ENCODE results near the gene ARMC9. TPM values are rescaled to one million over a fixed set of nuclear protein-coding genes. Genes with fewer than 3 reads are reported as not detected.

Gene ARMC9
- total RNA-seq, 8 experiments from 2014 or later: 7.2 to 22.6 (median 18.3) TPM

GRCh38 chr2:231199219-231199618 is 788 bp downstream of the ARMC9 start:
- 0 to 83% (median 27%) methylated on average over 1 to 4 of the region's 5 CpGs; no CpG with 5 or more reads in 1 of the 10 experiments for whole genome bisulfite sequencing, 10 experiments
- in situ Hi-C loops (cut with MboI; ENCODE audit: low pct_unique_long_range_greater_than_20kb in 2 of 9, low sequenced_read_pairs in 9 of 9, unreplicated experiment in 9 of 9): loop anchor here in 1 of 9 experiments (10.0 kb wide), 1 partner anchor 94 kb away; no protein-coding TSS in a partner anchor
- Histone ChIP-seq H3K27ac (no peak overlapping the region), H3K4me3 (peak overlapping the region; percentile 63 to 92 (median 79)), H3K4me1 (replicated peaks in 1 of 2) (peaks cover 10 to 11% of the 10 kb centered on the region in 2 donors)
- ATAC-seq (replicated peaks in 6 of 8): peak in 1 of 8 experiments; percentile 1

DNA sequence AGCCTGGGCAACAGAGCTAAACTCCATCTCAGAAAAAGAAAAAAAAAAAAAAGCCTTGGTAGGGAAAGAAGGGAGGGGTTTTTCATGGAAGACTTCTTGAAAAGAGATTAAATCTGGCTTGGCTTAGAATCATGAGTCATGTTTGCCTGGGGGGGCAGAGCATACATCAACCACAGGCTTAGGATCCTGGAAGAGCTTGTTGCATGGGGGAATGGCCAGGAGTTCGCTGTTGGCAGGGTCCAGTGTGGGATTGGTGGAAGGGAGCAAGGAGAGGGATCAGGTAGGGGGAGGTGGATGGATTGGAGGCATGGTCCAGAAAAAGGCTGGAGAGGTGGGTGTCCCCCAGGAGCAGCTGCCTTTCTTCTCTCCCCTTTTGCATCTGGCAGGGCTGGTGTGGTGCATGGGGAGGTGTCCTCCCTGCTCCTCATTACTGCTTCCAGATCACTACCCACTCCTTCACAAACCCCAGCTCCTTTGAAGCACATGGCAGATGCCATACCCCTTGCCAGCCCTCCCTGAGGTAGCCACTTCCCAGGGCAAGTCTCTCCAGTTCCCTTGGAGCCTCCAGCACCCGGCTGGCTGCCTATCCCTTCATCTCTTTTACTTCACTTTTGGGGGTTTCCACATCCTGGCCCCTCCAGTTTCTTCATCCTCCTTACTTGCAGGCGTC is 2.5 kb downstream of the ARMC9 start:
- in situ Hi-C loops (cut with MboI; ENCODE audit: low pct_unique_long_range_greater_than_20kb in 2 of 9, low sequenced_read_pairs in 9 of 9, unreplicated experiment in 9 of 9): no loop called here
- Histone ChIP-seq H3K4me3 (no peak overlapping the region), H3K4me1 (replicated peaks in 1 of 2) (peaks cover 10 to 11% of the 10 kb centered on the region in 2 donors), H3K27ac (no peak overlapping the region)
- ATAC-seq (replicated peaks in 6 of 8): peak in 3 of 8 experiments; percentile 39 to 55 (median 44)
- 60 to 100% (median 94%) methylated on average over 1 to 3 of the region's 3 CpGs; no CpG with 5 or more reads in 2 of the 10 experiments for WGBS, 10 experiments

GRCh38 chr2:231201475-231201814 is 3.0 kb downstream of the ARMC9 start:
- ATAC-seq (replicated peaks in 6 of 8): no peak
- H3K4me1 ChIP-seq (replicated peaks in 1 of 2): peaks cover 10 to 11% of the 10 kb centered on the region in 2 donors
- H3K4me3 ChIP-seq: no peak overlapping the region
- in situ Hi-C loops (cut with MboI; ENCODE audit: low pct_unique_long_range_greater_than_20kb in 2 of 9, low sequenced_read_pairs in 9 of 9, unreplicated experiment in 9 of 9): no loop called here
- WGBS, 10 experiments: 25 to 100% (median 75%) methylated on average over 1 to 4 of the region's 4 CpGs; no CpG with 5 or more reads in 4 of the 10 experiments
- H3K27ac ChIP-seq: no peak overlapping the region

DNA sequence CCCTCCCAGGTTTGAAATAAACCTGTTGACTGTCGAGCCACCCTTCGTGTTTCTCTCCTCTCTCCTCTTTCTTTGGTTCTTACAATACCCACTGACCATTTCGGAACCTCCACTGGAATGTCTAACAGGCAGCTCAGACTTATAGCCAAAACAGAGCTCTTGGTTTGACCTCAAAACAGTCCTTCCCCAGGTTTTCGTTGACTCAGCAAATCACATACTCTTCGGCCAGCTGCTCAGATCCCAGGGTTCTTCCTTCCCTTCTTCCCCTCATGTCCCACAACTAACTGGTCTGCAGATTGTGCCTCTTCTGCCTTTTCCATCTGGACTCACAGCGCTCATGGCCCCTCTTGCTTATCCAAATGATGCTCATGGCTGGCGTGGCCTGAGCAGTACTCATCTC is 4.7 kb downstream of the ARMC9 start:
- in situ Hi-C loops (cut with MboI; ENCODE audit: low pct_unique_long_range_greater_than_20kb in 2 of 9, low sequenced_read_pairs in 9 of 9, unreplicated experiment in 9 of 9): no loop called here
- 80 to 100% (median 96%) methylated on average over 2 to 7 of the region's 7 CpGs; no CpG with 5 or more reads in 4 of the 10 experiments for WGBS, 10 experiments
- no peak for ATAC-seq (replicated peaks in 6 of 8)

GRCh38 chr2:231204146-231204545 is 5.7 kb downstream of the ARMC9 start:
- in situ Hi-C loops (cut with MboI; ENCODE audit: low pct_unique_long_range_greater_than_20kb in 2 of 9, low sequenced_read_pairs in 9 of 9, unreplicated experiment in 9 of 9): no loop called here
- no peak for ATAC-seq (replicated peaks in 6 of 8)
- 93 to 100% (median 100%) methylated on average over 1 to 2 of the region's 3 CpGs; no CpG with 5 or more reads in 4 of the 10 experiments for WGBS, 10 experiments
- no peak overlapping the region for H3K27ac ChIP-seq
- H3K4me1 ChIP-seq (replicated peaks in 1 of 2): peaks cover 6 to 8% of the 10 kb centered on the region in 2 donors
- no peak overlapping the region for H3K4me3 ChIP-seq

More for the DNA sequence above, 4.7 kb downstream of the ARMC9 start:
- Histone ChIP-seq H3K27ac (no peak overlapping the region), H3K4me3 (no peak overlapping the region), H3K4me1 (replicated peaks in 1 of 2) (peaks cover 6 to 8% of the 10 kb centered on the region in 2 donors)

- Histone ChIP-seq H3K27ac (no peak overlapping the region), H3K4me1 (replicated peaks in 1 of 2) (peaks cover 2 to 3% of the 10 kb centered on the region in 2 donors), H3K4me3 (no peak overlapping the region)
- no peak for ATAC-seq (replicated peaks in 6 of 8)
- WGBS, 10 experiments: 80 to 100% (median 100%) methylated on average over 1 to 5 of the region's 5 CpGs; no CpG with 5 or more reads in 3 of the 10 experiments
- in situ Hi-C loops (cut with MboI; ENCODE audit: low pct_unique_long_range_greater_than_20kb in 2 of 9, low sequenced_read_pairs in 9 of 9, unreplicated experiment in 9 of 9): no loop called here
These were observed 6.2 kb downstream of the ARMC9 start for GRCh38 chr2:231204581-231204980.

DNA sequence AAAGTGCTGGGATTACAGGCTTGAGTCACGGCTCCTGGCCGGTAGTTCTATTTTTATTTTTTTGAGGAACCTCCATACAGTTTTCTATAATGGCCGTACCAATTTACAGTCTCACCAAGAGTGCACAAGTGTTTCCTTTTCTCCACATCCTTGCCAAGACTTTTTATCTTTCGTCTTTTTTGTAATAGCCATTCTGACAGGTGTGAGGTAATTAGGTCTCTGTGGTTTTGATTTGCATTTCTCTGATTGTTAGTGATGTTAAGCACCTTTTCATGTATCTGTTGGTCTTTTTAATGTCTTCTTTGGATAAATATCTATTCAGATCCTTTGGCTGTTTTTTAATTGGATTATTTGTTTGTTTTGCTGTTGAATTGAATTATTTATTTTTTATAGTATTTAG is 9.3 kb downstream of the ARMC9 start:
- no peak overlapping the region for H3K4me3 ChIP-seq
- no peak overlapping the region for H3K27ac ChIP-seq
- no peak for ATAC-seq (replicated peaks in 6 of 8)
- 74 to 100% (median 94%) methylated on average over 1 to 4 of the region's 4 CpGs; no CpG with 5 or more reads in 3 of the 10 experiments for WGBS, 10 experiments
- in situ Hi-C loops (cut with MboI; ENCODE audit: low pct_unique_long_range_greater_than_20kb in 2 of 9, low sequenced_read_pairs in 9 of 9, unreplicated experiment in 9 of 9): no loop called here
- no peaks in the 10 kb centered on the region for H3K4me1 ChIP-seq (replicated peaks in 1 of 2)

DNA sequence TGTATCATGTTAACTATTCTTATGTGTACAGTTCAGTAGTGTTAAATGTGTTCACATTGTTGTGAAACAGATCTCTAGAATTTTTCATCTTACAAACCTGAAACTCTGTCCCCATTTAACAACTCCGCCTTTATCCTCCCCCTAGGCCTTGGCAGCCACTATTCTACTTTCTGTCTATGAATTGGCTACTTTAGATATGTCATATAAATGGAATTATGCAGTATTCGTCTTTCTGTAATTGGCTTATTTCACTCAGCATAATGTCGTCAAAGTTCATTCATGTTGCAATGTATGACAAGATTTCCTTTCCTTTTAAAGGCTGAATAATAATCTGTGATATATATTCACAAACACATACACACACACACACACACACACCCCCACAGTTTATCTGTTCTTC is 12.4 kb downstream of the ARMC9 start:
- Histone ChIP-seq H3K4me3 (no peak overlapping the region), H3K27ac (no peak overlapping the region), H3K4me1 (replicated peaks in 1 of 2) (no peaks in the 10 kb centered on the region)
- WGBS, 10 experiments: 22 to 100% (median 88%) methylated on average over 1 to 3 of the region's 3 CpGs
- in situ Hi-C loops (cut with MboI; ENCODE audit: low pct_unique_long_range_greater_than_20kb in 2 of 9, low sequenced_read_pairs in 9 of 9, unreplicated experiment in 9 of 9): no loop called here
- peak in 3 of 8 experiments; percentile 92 to 97 (median 93) for ATAC-seq (replicated peaks in 6 of 8)

GRCh38 chr2:231211486-231211885 is 13.1 kb downstream of the ARMC9 start:
- in situ Hi-C loops (cut with MboI; ENCODE audit: low pct_unique_long_range_greater_than_20kb in 2 of 9, low sequenced_read_pairs in 9 of 9, unreplicated experiment in 9 of 9): no loop called here
- WGBS, 10 experiments: 58 to 100% (median 95%) methylated on average over 1 to 2 of the region's 2 CpGs
- no peak for ATAC-seq (replicated peaks in 6 of 8)
- Histone ChIP-seq H3K4me3 (no peak overlapping the region), H3K27ac (no peak overlapping the region), H3K4me1 (replicated peaks in 1 of 2) (no peaks in the 10 kb centered on the region)

DNA sequence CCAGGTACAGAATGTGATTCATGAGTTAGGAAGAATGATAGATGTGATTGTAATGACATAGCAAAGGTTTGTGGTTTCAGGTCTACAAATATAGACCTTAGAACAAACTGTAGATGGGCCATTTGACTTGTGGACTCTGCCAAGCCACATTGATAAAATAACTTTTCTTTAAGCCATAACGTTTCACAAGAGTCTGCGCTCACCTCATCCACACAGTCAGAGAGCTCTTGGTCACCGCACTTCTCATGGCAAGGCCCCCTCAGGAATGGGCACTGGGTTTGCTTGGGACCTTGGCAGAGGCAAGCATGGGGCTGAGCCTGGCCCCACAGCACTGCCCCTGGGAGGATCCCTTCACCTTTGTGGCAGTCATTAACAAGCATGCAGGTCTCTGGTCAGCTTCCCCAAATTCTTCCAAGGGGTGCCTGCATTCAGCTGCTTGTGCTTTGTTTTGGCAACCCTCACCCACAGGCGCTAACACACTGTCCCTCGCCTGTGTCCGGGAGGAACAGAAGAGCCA is 14.0 kb downstream of the ARMC9 start:
- ATAC-seq (replicated peaks in 6 of 8): no peak
- in situ Hi-C loops (cut with MboI; ENCODE audit: low pct_unique_long_range_greater_than_20kb in 2 of 9, low sequenced_read_pairs in 9 of 9, unreplicated experiment in 9 of 9): no loop called here
- Histone ChIP-seq H3K4me1 (replicated peaks in 1 of 2) (no peaks in the 10 kb centered on the region), H3K27ac (no peak overlapping the region), H3K4me3 (no peak overlapping the region)
- 83 to 100% (median 97%) methylated on average over 1 to 6 of the region's 6 CpGs; no CpG with 5 or more reads in 3 of the 10 experiments for WGBS, 10 experiments

- 83 to 100% (median 93%) methylated on average over 1 to 5 of the region's 6 CpGs; no CpG with 5 or more reads in 5 of the 10 experiments for WGBS, 10 experiments
- ATAC-seq (replicated peaks in 6 of 8): no peak
These were observed 15.7 kb downstream of the ARMC9 start for GRCh38 chr2:231213931-231214642.

DNA sequence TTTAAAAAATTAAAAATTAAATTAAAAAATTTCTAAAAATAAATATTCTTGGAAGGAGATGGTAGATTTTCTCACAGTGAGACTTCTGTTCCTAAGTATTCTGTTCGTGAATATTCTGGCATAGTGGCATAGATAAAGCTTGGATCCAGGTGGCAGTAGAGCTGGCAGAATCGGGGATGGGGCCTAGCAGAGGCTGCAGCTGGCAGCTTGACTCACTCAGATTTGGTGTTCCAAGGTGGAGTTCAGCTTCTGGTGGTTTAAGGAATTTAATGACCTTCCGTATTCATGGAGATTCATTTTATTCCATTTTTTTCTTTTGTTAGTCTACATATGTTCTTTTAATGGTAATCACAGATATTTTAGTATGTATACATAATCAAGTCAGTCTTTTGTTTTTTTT is 19.9 kb downstream of the ARMC9 start:
- in situ Hi-C loops (cut with MboI; ENCODE audit: low pct_unique_long_range_greater_than_20kb in 2 of 9, low sequenced_read_pairs in 9 of 9, unreplicated experiment in 9 of 9): no loop called here

More at GRCh38 chr2:231213931-231214642, 15.7 kb downstream of the ARMC9 start:
- Histone ChIP-seq H3K4me3 (no peak overlapping the region), H3K4me1 (replicated peaks in 1 of 2) (no peaks in the 10 kb centered on the region), H3K27ac (no peak overlapping the region)
- in situ Hi-C loops (cut with MboI; ENCODE audit: low pct_unique_long_range_greater_than_20kb in 2 of 9, low sequenced_read_pairs in 9 of 9, unreplicated experiment in 9 of 9): no loop called here

GRCh38 chr2:231219289-231219688 is 20.9 kb downstream of the ARMC9 start:
- H3K4me1 ChIP-seq (replicated peaks in 1 of 2): no peaks in the 10 kb centered on the region
- ATAC-seq (replicated peaks in 6 of 8): no peak
- 96 to 100% (median 100%) methylated on average over 1 to 3 of the region's 3 CpGs; no CpG with 5 or more reads in 1 of the 10 experiments for WGBS, 10 experiments
- no peak overlapping the region for H3K27ac ChIP-seq
- H3K4me3 ChIP-seq: no peak overlapping the region
- in situ Hi-C loops (cut with MboI; ENCODE audit: low pct_unique_long_range_greater_than_20kb in 2 of 9, low sequenced_read_pairs in 9 of 9, unreplicated experiment in 9 of 9): no loop called here

More for the DNA sequence above, 19.9 kb downstream of the ARMC9 start:
- ATAC-seq (replicated peaks in 6 of 8): peak in 3 of 8 experiments; percentile 49 to 94 (median 82)
- Histone ChIP-seq H3K27ac (no peak overlapping the region), H3K4me1 (replicated peaks in 1 of 2) (no peaks in the 10 kb centered on the region), H3K4me3 (no peak overlapping the region)
- 0 to 100% (median 93%) methylated on average over 2 to 3 of the region's 3 CpGs; no CpG with 5 or more reads in 1 of the 10 experiments for WGBS, 10 experiments

All from motor neuron (in vitro differentiated cells).